K562 (cell line): ENCODE results near the gene CDT1. TPM values are rescaled to one million over a fixed set of nuclear protein-coding genes. Genes with fewer than 3 reads are reported as not detected.
A peak's percentile ranks its signal among the peaks of the same experiment; 100 is the strongest.

Source experiments
- ADNP ChIP-seq: fragments of 200-800 bp; sonication (Bioruptor generic); IDR thresholded peaks from 2 replicates; pipeline ENCODE4 v1.6.1; 2016; ENCODE audit warnings: missing genetic modification characterization, missing compliant biosample characterization
- BMI1 ChIP-seq: fragments of 150-350 bp; IDR thresholded peaks from 2 replicates; pipeline ENCODE4 v1.6.1; 2014; ENCODE audit warnings: low read length
- ELK3 ChIP-seq: fragments of 450-650 bp; formaldehyde crosslinking; IDR thresholded peaks from 2 replicates; pipeline ENCODE4 v1.4.0; 2020; ENCODE audit warnings: mild to moderate bottlenecking
- RERE ChIP-seq: sonication (generic); formaldehyde crosslinking; IDR thresholded peaks from 2 replicates; pipeline ENCODE4 v1.8.0; 2023; ENCODE audit warnings: missing genetic modification reagents, mild to moderate bottlenecking, borderline replicate concordance
- TFAM ChIP-seq: fragments of 250-450 bp; sonication (Bioruptor Pico); conservative IDR thresholded peaks from 2 replicates; pipeline ENCODE4 v1.5.0; 2021; ENCODE audit warnings: mild to moderate bottlenecking, moderate library complexity
- UBTF ChIP-seq, 2 experiments: IDR thresholded peaks; 2 replicates each; pipeline ENCODE4 v1.6.1; 2012; ENCODE audit warnings: improper control_type of control experiment in 2 of 2, low read depth in 2 of 2, low read length in 2 of 2, borderline replicate concordance in 1 of 2
- VEZF1 ChIP-seq: fragments of 200-800 bp; sonication (Bioruptor generic); IDR thresholded peaks from 2 replicates; pipeline ENCODE4 v1.6.1; 2017; ENCODE audit warnings: missing genetic modification characterization, missing compliant biosample characterization
- YY1 ChIP-seq, 3 experiments: IDR thresholded peaks; 2 replicates each; pipeline ENCODE4 v1.6.1; 2011; ENCODE audit warnings: low read length in 2 of 3, mild to moderate bottlenecking in 2 of 3, moderate library complexity in 2 of 3, borderline replicate concordance in 1 of 3, control low read depth in 1 of 3, low read depth in 1 of 3; ENCODE audit not compliant: insufficient read depth in 3 of 3, insufficient replicate concordance in 2 of 3, control insufficient read depth in 1 of 3, insufficient read length in 1 of 3; ENCODE audit errors: extremely low read depth in 1 of 3
- ZBTB34 ChIP-seq: fragments of 250-450 bp; sonication (Bioruptor Pico); IDR thresholded peaks from 2 replicates; pipeline ENCODE4 v1.8.0; 2021; ENCODE audit warnings: mild to moderate bottlenecking, moderate library complexity
- ZNF3 ChIP-seq: fragments of 250-450 bp; sonication (Bioruptor Pico); IDR thresholded peaks from 2 replicates; pipeline ENCODE4 v1.5.0; 2021; ENCODE audit warnings: mild to moderate bottlenecking, moderate library complexity
- ZNF584 ChIP-seq: fragments of 200-800 bp; sonication (Bioruptor generic); IDR thresholded peaks from 2 replicates; pipeline ENCODE4 v1.6.1; 2016; ENCODE audit warnings: low read depth, mild to moderate bottlenecking, missing genetic modification characterization, missing compliant biosample characterization
- ZNF717 ChIP-seq: fragments of 250-450 bp; sonication (Bioruptor Pico); IDR thresholded peaks from 2 replicates; pipeline ENCODE4 v1.5.0; 2021
- ZNF766 ChIP-seq: fragments of 200-800 bp; sonication (Bioruptor generic); conservative IDR thresholded peaks from 2 replicates; pipeline ENCODE4 v1.6.1; 2016; ENCODE audit warnings: missing genetic modification characterization, missing compliant biosample characterization
- polyA plus RNA-seq, 8 experiments: library from polyadenylated mRNA; depleted of rRNA in 4 of 8; stranded (reverse) in 5 of 8; unstranded in 3 of 8; fragments of >200 nt; fragmentation: Nextera tagmentation in 2 of 8; fragmentation: Illumina TruSeq in 1 of 8; extraction: Ambion mirVana in 2 of 8; extraction: Trizol in 1 of 8; gene quantifications; 2 replicates each; pipeline versions ENCODE4 v1.2.1 to v1.2.3, GENCODE V29; 2011 to 2014; ENCODE audit warnings: inconsistent platforms in 1 of 8, missing spikeins in 1 of 8
- total RNA-seq, 7 experiments: library from RNA; depleted of rRNA in 6 of 7; stranded (reverse); fragments of >200 nt in 6 of 7; fragmentation: Illumina TruSeq in 2 of 7; extraction: Trizol in 2 of 7; gene quantifications; 2 replicates each; pipeline versions ENCODE4 v1.2.1 to v1.2.3, GENCODE V29; 2011 to 2021; ENCODE audit warnings: low replicate concordance in 1 of 7

Gene CDT1
- total and polyA plus RNA-seq, 9 of the 15 experiments (the other 6 are each of a cell fraction or from before 2014, with no cell fraction given), result 0.92 to 178 (median 14.2) TPM

- peak; percentile 99 for TF ChIP-seq VEZF1 (CRISPR knock-in tag)
- TF ChIP-seq ZBTB34 (CRISPR knock-in tag), result no peak; the same call in 1 of the 2 replicates
- TF ChIP-seq ELK3 (CRISPR knock-in tag), result no peak
- TF ChIP-seq ZNF766, result peak; percentile 81
- no peak for TF ChIP-seq TFAM (CRISPR knock-in tag)
- TF ChIP-seq YY1 (IDR thresholded peaks at IDR 0.05; ENCODE audit: borderline replicate concordance in 1 of 3, control insufficient read depth in 1 of 3, extremely low read depth in 1 of 3, insufficient read depth in 3 of 3, insufficient read length in 1 of 3, insufficient replicate concordance in 2 of 3, low read depth in 1 of 3, low read length in 2 of 3), result no peak
- TF ChIP-seq BMI1, result no peak
- peak in 1 of 2 experiments; percentile 59; a peak in 2 of 4 replicates for TF ChIP-seq UBTF (IDR thresholded peaks at IDR 0.05; ENCODE audit: borderline replicate concordance in 1 of 2, low read depth in 2 of 2, low read length in 2 of 2)
- no peak for TF ChIP-seq ADNP (tag)
- no peak for TF ChIP-seq ZNF717 (CRISPR knock-in tag)
- peak; percentile 35; the same call in 1 of the 2 replicates for TF ChIP-seq ZNF584 (CRISPR knock-in tag)
- TF ChIP-seq ZNF3, result no peak
- TF ChIP-seq RERE (CRISPR knock-in tag), result no peak
These were observed 32.9 kb upstream of the CDT1 start (continued) for GRCh38 chr16:88770461-88771293.
